ENCODE measurements around the gene TMEM108.

TMEM108 gene

GRCh38 chr3:133264920-133265319, 226.7 kb downstream of the TMEM108 start:
- no peak for DNase-seq (ENCODE audit: insufficient read length, low spot score)
- FAIRE-seq: no peak
- TF ChIP-seq POLR2A (IDR thresholded peaks at IDR 0.05; ENCODE audit: low read depth, low read length): no peak
- TF ChIP-seq PAX5 (IDR thresholded peaks at IDR 0.05; ENCODE audit: insufficient read depth, low read length, severe bottlenecking): no peak
- TF ChIP-seq TAF1 (IDR thresholded peaks at IDR 0.05; ENCODE audit: low read depth, low read length): no peak
- TF ChIP-seq SPI1 (IDR thresholded peaks at IDR 0.05; ENCODE audit: low read depth, low read length): no peak
- TF ChIP-seq POU2F2 (IDR thresholded peaks at IDR 0.05; ENCODE audit: low read depth, low read length): no peak
- no peak for TF ChIP-seq POLR2AphosphoS5 (IDR thresholded peaks at IDR 0.05; ENCODE audit: low read depth, low read length)

- DNase-seq (ENCODE audit: insufficient read length, low spot score) (no peak), FAIRE-seq (no peak)
- TF ChIP-seq PAX5 (IDR thresholded peaks at IDR 0.05; ENCODE audit: insufficient read depth, low read length, severe bottlenecking) (no peak), POLR2AphosphoS5 (IDR thresholded peaks at IDR 0.05; ENCODE audit: low read depth, low read length) (no peak), TAF1 (IDR thresholded peaks at IDR 0.05; ENCODE audit: low read depth, low read length) (no peak), POLR2A (IDR thresholded peaks at IDR 0.05; ENCODE audit: low read depth, low read length) (no peak), SPI1 (IDR thresholded peaks at IDR 0.05; ENCODE audit: low read depth, low read length) (no peak)
Measured at GRCh38 chr3:133268726-133269134, 230.5 kb downstream of the TMEM108 start.

DNA sequence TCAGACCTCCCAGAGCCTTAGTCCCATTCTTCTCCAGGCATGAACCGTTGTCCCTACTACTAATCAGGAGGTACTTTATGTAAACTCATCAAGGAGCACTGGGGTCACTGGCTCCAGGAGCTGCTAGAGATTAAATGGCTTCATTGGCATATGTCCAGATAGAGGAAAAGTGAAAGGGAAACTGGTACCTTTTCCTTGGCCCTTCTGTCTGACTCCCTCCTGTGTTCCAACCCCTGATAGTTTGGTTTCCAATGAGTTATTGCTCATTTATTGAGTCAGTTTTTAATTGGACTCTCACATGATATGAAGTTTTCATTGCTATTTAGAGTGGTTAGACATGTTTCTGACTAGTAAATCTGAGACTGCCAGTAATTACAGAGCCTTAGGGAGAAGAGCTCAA, 231.2 kb downstream of the TMEM108 start:
- no peak for DNase-seq (ENCODE audit: insufficient read length, low spot score)
- FAIRE-seq: no peak
- no peak for TF ChIP-seq PAX5 (IDR thresholded peaks at IDR 0.05; ENCODE audit: insufficient read depth, low read length, severe bottlenecking)
- no peak for TF ChIP-seq POLR2A (IDR thresholded peaks at IDR 0.05; ENCODE audit: low read depth, low read length)
- TF ChIP-seq SPI1 (IDR thresholded peaks at IDR 0.05; ENCODE audit: low read depth, low read length): no peak
- TF ChIP-seq TAF1 (IDR thresholded peaks at IDR 0.05; ENCODE audit: low read depth, low read length): no peak
- no peak for TF ChIP-seq POLR2AphosphoS5 (IDR thresholded peaks at IDR 0.05; ENCODE audit: low read depth, low read length)
- TF ChIP-seq POU2F2 (IDR thresholded peaks at IDR 0.05; ENCODE audit: low read depth, low read length): no peak

DNA sequence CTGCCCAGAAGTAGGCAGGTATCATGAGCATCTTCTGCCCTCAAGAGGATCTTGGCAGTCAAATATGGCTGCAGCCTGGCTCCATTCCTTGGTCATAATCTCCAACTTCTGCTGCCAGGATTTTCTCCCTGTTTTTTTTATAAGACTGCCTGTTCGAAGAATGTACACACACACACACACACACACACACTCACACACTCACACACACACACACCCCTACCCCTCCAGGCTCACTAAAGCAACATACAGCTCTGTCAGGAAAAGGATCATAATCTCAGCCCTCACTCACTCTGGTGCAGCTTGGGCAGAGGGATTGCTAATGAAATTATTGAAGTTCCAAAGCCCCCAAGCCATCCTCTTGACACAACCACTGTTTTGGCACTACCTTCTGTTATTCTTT, 232.4 kb downstream of the TMEM108 start:
- no peak for DNase-seq (ENCODE audit: insufficient read length, low spot score)
- FAIRE-seq: no peak
- TF ChIP-seq PAX5 (IDR thresholded peaks at IDR 0.05; ENCODE audit: insufficient read depth, low read length, severe bottlenecking) (no peak), SPI1 (IDR thresholded peaks at IDR 0.05; ENCODE audit: low read depth, low read length) (no peak), POLR2AphosphoS5 (IDR thresholded peaks at IDR 0.05; ENCODE audit: low read depth, low read length) (no peak), TAF1 (IDR thresholded peaks at IDR 0.05; ENCODE audit: low read depth, low read length) (no peak), POU2F2 (IDR thresholded peaks at IDR 0.05; ENCODE audit: low read depth, low read length) (no peak), POLR2A (IDR thresholded peaks at IDR 0.05; ENCODE audit: low read depth, low read length) (no peak)

GRCh38 chr3:133271042-133271441, 232.9 kb downstream of the TMEM108 start:
- TF ChIP-seq POU2F2 (IDR thresholded peaks at IDR 0.05; ENCODE audit: low read depth, low read length) (no peak), TAF1 (IDR thresholded peaks at IDR 0.05; ENCODE audit: low read depth, low read length) (no peak), PAX5 (IDR thresholded peaks at IDR 0.05; ENCODE audit: insufficient read depth, low read length, severe bottlenecking) (no peak), POLR2AphosphoS5 (IDR thresholded peaks at IDR 0.05; ENCODE audit: low read depth, low read length) (no peak), SPI1 (IDR thresholded peaks at IDR 0.05; ENCODE audit: low read depth, low read length) (no peak), POLR2A (IDR thresholded peaks at IDR 0.05; ENCODE audit: low read depth, low read length) (no peak)
- DNase-seq (ENCODE audit: insufficient read length, low spot score) (no peak), FAIRE-seq (no peak)

- FAIRE-seq (no peak), DNase-seq (ENCODE audit: insufficient read length, low spot score) (no peak)
- no peak for TF ChIP-seq TAF1 (IDR thresholded peaks at IDR 0.05; ENCODE audit: low read depth, low read length)
Measured at GRCh38 chr3:133271539-133271938, 233.3 kb downstream of the TMEM108 start.

DNA sequence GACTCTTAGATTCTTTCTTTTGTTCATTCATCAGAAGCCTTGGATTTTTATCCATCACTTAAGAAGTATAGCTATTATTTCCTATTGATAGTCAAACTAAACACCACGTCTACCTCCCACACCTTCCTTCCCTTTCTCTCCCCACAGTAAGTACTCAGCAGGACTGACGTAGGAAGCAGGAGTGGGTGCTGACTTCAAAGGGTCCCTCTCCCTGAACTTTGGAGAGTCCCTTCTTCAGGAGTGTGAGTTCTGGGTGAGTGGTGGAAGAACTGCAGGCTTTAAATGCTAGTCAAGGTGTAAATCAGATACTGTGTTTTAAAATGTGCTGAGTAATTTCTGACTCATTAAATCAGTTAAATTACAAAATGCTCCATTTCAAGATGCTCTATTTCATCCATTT, 235.2 kb downstream of the TMEM108 start:
- FAIRE-seq (no peak), DNase-seq (ENCODE audit: insufficient read length, low spot score) (no peak)
- TF ChIP-seq TAF1 (IDR thresholded peaks at IDR 0.05; ENCODE audit: low read depth, low read length) (no peak), PAX5 (IDR thresholded peaks at IDR 0.05; ENCODE audit: insufficient read depth, low read length, severe bottlenecking) (no peak), POLR2AphosphoS5 (IDR thresholded peaks at IDR 0.05; ENCODE audit: low read depth, low read length) (no peak), POU2F2 (IDR thresholded peaks at IDR 0.05; ENCODE audit: low read depth, low read length) (no peak), POLR2A (IDR thresholded peaks at IDR 0.05; ENCODE audit: low read depth, low read length) (no peak), SPI1 (IDR thresholded peaks at IDR 0.05; ENCODE audit: low read depth, low read length) (no peak)

GRCh38 chr3:133274477-133274876, 236.3 kb downstream of the TMEM108 start:
- FAIRE-seq: no peak
- TF ChIP-seq POLR2AphosphoS5 (IDR thresholded peaks at IDR 0.05; ENCODE audit: low read depth, low read length): no peak
- TF ChIP-seq TAF1 (IDR thresholded peaks at IDR 0.05; ENCODE audit: low read depth, low read length): no peak
- no peak for TF ChIP-seq SPI1 (IDR thresholded peaks at IDR 0.05; ENCODE audit: low read depth, low read length)
- TF ChIP-seq PAX5 (IDR thresholded peaks at IDR 0.05; ENCODE audit: insufficient read depth, low read length, severe bottlenecking): no peak
- TF ChIP-seq POU2F2 (IDR thresholded peaks at IDR 0.05; ENCODE audit: low read depth, low read length): no peak
- TF ChIP-seq POLR2A (IDR thresholded peaks at IDR 0.05; ENCODE audit: low read depth, low read length): no peak
- no peak for DNase-seq (ENCODE audit: insufficient read length, low spot score)

GRCh38 chr3:133276594-133276993, 238.4 kb downstream of the TMEM108 start:
- TF ChIP-seq PAX5 (IDR thresholded peaks at IDR 0.05; ENCODE audit: insufficient read depth, low read length, severe bottlenecking) (no peak), TAF1 (IDR thresholded peaks at IDR 0.05; ENCODE audit: low read depth, low read length) (no peak), SPI1 (IDR thresholded peaks at IDR 0.05; ENCODE audit: low read depth, low read length) (peak; percentile 68)
- FAIRE-seq: no peak
- no peak for DNase-seq (ENCODE audit: insufficient read length, low spot score)

DNA sequence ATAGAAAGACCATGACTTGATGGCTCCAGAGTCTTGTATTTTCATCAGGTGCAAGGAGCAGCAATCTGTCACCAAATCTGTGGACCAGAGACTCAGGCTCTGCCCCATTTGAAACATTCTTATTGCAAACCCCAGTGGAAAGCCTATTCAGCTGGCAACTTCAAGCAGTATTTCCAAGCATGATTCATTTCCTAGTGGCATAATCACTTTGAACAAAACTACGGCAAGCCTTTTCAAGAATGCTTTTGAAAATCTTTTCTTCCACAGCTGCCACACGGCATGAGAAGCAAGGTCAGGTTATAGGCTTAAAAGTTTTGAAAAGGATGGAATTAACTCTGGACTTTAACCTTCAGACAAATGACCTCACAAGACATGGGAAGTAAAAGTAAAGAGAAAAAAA, 239.6 kb downstream of the TMEM108 start:
- TF ChIP-seq POLR2A (IDR thresholded peaks at IDR 0.05; ENCODE audit: low read depth, low read length) (no peak), POLR2AphosphoS5 (IDR thresholded peaks at IDR 0.05; ENCODE audit: low read depth, low read length) (no peak), SPI1 (IDR thresholded peaks at IDR 0.05; ENCODE audit: low read depth, low read length) (no peak), POU2F2 (IDR thresholded peaks at IDR 0.05; ENCODE audit: low read depth, low read length) (no peak)
- DNase-seq (ENCODE audit: insufficient read length, low spot score) (no peak), FAIRE-seq (no peak)
